Measurements from ENCODE around the gene TNIP1.

TNIP1 gene

GRCh38 chr5:151018846-151019245 is 62.0 kb downstream of the TNIP1 start:
- DNase-seq, result no peak

GRCh38 chr5:151017897-151018296 is 62.9 kb downstream of the TNIP1 start:
- no peak for DNase-seq

GRCh38 chr5:151016700-151017099 is 64.1 kb downstream of the TNIP1 start:
- DNase-seq, result no peak

- DNase-seq, result no peak
Observed at GRCh38 chr5:151015974-151016587, 64.8 kb downstream of the TNIP1 start.

- DNase-seq, result no peak
Observed at GRCh38 chr5:151014680-151015343, 66.0 kb downstream of the TNIP1 start.

- no peak for DNase-seq
Observed at GRCh38 chr5:151012862-151013261, 68.0 kb downstream of the TNIP1 start.

GRCh38 chr5:151008906-151009305 is 71.9 kb downstream of the TNIP1 start:
- no peak for DNase-seq

- DNase-seq, result no peak
Observed at GRCh38 chr5:151008210-151008491, 72.7 kb downstream of the TNIP1 start.

- DNase-seq, result no peak
Observed at GRCh38 chr5:151007430-151008209, 73.2 kb downstream of the TNIP1 start.

- no peak for DNase-seq
Observed at GRCh38 chr5:151006704-151007334, 74.0 kb downstream of the TNIP1 start.

GRCh38 chr5:151005950-151006576 is 74.8 kb downstream of the TNIP1 start:
- DNase-seq, result no peak

GRCh38 chr5:151005187-151005949 is 75.5 kb downstream of the TNIP1 start:
- no peak for DNase-seq

GRCh38 chr5:151004499-151004898 is 76.3 kb downstream of the TNIP1 start:
- DNase-seq, result no peak

GRCh38 chr5:151003503-151003860 is 77.4 kb downstream of the TNIP1 start:
- DNase-seq, result no peak

- DNase-seq, result no peak
Observed at GRCh38 chr5:151002681-151003502, 77.9 kb downstream of the TNIP1 start.

GRCh38 chr5:151002250-151002649 is 78.6 kb downstream of the TNIP1 start:
- DNase-seq, result peak; percentile 2 to 65

- no peak for DNase-seq
Observed at GRCh38 chr5:151001436-151001835, 79.4 kb downstream of the TNIP1 start.

GRCh38 chr5:150999704-151000442 is 81.0 kb downstream of the TNIP1 start:
- peak in 1 of 2 experiments; percentile 13 for DNase-seq

GRCh38 chr5:150993826-150994412 is 86.9 kb downstream of the TNIP1 start:
- DNase-seq, result no peak

GRCh38 chr5:150993422-150993821 is 87.4 kb downstream of the TNIP1 start:
- DNase-seq, result no peak

- DNase-seq, result no peak
Observed at GRCh38 chr5:150992705-150993104, 88.1 kb downstream of the TNIP1 start.
